Femur (tissue), 1 donor: ENCODE results near the gene SEPSECS.

Source experiments
- DNase-seq: peaks from one replicate; pipeline ENCODE4 v3.0.0-alpha.2; 2017

The SEPSECS gene

GRCh38 chr4:25159837-25160713 lies at the start of gene SEPSECS:
SEPSECS (minus strand) TSS chr4:25160449; CDS start chr4:25160369, 80 bp downstream.
- DNase-seq, result peak; percentile 98

GRCh38 chr4:25209702-25210101 lies 49.5 kb upstream of the SEPSECS start:
- no peak for DNase-seq

GRCh38 chr4:25207997-25208396 lies 47.7 kb upstream of the SEPSECS start:
- no peak for DNase-seq

GRCh38 chr4:25198713-25199112 lies 38.5 kb upstream of the SEPSECS start:
- DNase-seq, result no peak

- no peak for DNase-seq
Observed at GRCh38 chr4:25190407-25190806, 30.2 kb upstream of the SEPSECS start.

GRCh38 chr4:25184056-25184455 lies 23.8 kb upstream of the SEPSECS start:
- no peak for DNase-seq

- no peak for DNase-seq
Observed at GRCh38 chr4:25182937-25183336, 22.7 kb upstream of the SEPSECS start.

GRCh38 chr4:25180524-25181131 lies 20.4 kb upstream of the SEPSECS start:
- no peak for DNase-seq

- no peak for DNase-seq
Observed at GRCh38 chr4:25178838-25179261, 18.6 kb upstream of the SEPSECS start.

GRCh38 chr4:25177147-25177546 lies 16.9 kb upstream of the SEPSECS start:
- DNase-seq, result no peak

- DNase-seq, result no peak
Observed at GRCh38 chr4:25174674-25175073, 14.4 kb upstream of the SEPSECS start.

- peak; percentile 52 for DNase-seq
Observed at GRCh38 chr4:25172961-25173915, 13.0 kb upstream of the SEPSECS start.

GRCh38 chr4:25171201-25171865 lies 11.1 kb upstream of the SEPSECS start:
- no peak for DNase-seq

- no peak for DNase-seq
Observed at GRCh38 chr4:25169446-25169845, 9.2 kb upstream of the SEPSECS start.

- no peak for DNase-seq
Observed at GRCh38 chr4:25165916-25166315, 5.7 kb upstream of the SEPSECS start.

- no peak for DNase-seq
Observed at GRCh38 chr4:25163196-25163595, 2.9 kb upstream of the SEPSECS start.

GRCh38 chr4:25162566-25162965 lies 2.3 kb upstream of the SEPSECS start:
- DNase-seq, result no peak

- no peak for DNase-seq
Observed at GRCh38 chr4:25161593-25161950, 1.3 kb upstream of the SEPSECS start.

- no peak for DNase-seq
Observed at GRCh38 chr4:25160714-25161592, 704 bp upstream of the SEPSECS start.

- DNase-seq, result no peak
Observed at GRCh38 chr4:25158817-25159216, 1.4 kb downstream of the SEPSECS start.

- DNase-seq, result no peak
Observed at GRCh38 chr4:25157081-25157480, 3.2 kb downstream of the SEPSECS start.

- no peak for DNase-seq
Observed at GRCh38 chr4:25155947-25156346, 4.3 kb downstream of the SEPSECS start.
